Measurements from ENCODE around the gene MAN2A1.

DNA sequence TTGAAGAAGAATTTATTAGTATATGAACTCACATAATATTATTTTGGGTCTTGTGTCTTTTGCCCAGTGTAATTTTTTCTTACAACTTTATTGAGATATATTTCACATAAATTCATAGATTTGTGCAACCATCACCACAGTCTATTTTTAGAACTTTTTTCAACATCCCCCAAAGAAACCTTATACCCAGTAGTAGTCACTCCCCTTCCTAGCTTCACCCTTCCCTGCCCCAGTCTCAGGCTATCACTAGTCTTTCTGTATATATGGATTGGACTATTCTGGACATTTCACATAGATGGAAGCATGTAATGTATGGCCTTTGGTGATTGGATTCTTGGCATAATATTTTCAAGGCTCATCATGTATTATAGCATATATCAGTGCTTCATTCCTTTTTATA, 67.8 kb downstream of the MAN2A1 start:
- TF ChIP-seq EZH2 (IDR thresholded peaks at IDR 0.05; ENCODE audit: insufficient read depth, poor library complexity, severe bottlenecking) = no peak
- TF ChIP-seq EZH2phosphoT487 (IDR thresholded peaks at IDR 0.05; ENCODE audit: insufficient read depth, low read depth) = no peak
